PFSK-1 (cell line): Measurements from ENCODE around the gene NUDT1.

ENCODE experiments used
- POLR2AphosphoS5 ChIP-seq: IDR thresholded peaks from 2 replicates; pipeline ENCODE4 v1.6.1; 2012; ENCODE audit warnings: low read depth, mild to moderate bottlenecking, control low read depth, low read length, moderate library complexity
- SIN3A ChIP-seq: IDR thresholded peaks from 2 replicates; pipeline ENCODE4 v1.6.1; 2012; ENCODE audit warnings: mild to moderate bottlenecking, low read length, moderate library complexity, borderline replicate concordance; ENCODE audit not compliant: insufficient read depth
- TF ChIP-seq, protein P1 (sequence below), 2 experiments: IDR thresholded peaks; 2 replicates each; pipeline versions ENCODE4 v1.6.1 to v1.8.0; 2011 to 2012; ENCODE audit warnings: low read depth in 2 of 2, low read length in 2 of 2, control low read depth in 1 of 2, inconsistent platforms in 1 of 2, mild to moderate bottlenecking in 1 of 2, moderate library complexity in 1 of 2; ENCODE audit not compliant: insufficient read depth in 1 of 2

DNA sequence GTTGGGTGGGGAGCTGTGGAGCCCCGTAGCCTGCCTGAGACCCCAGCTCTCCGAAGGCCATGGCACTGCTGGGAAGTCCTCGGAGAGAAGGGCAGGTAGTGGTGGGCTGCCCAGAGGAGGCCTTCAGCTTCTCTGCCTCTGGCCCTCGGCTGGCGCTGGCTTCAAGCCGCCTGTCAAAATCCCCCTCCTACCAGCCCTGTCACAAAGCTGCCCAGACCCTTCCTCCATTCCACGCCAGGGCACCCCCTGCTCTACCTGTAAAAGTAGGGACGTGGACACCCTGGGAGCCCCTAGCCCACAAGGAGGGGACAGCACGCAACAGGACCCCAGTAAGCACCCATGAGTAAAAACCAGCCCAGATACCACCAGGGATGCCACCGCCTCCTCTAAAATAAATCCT is 40.9 kb upstream of the NUDT1 start:
- TF ChIP-seq POLR2AphosphoS5 (no peak), SIN3A (no peak)
- TF ChIP-seq, protein P1, sequence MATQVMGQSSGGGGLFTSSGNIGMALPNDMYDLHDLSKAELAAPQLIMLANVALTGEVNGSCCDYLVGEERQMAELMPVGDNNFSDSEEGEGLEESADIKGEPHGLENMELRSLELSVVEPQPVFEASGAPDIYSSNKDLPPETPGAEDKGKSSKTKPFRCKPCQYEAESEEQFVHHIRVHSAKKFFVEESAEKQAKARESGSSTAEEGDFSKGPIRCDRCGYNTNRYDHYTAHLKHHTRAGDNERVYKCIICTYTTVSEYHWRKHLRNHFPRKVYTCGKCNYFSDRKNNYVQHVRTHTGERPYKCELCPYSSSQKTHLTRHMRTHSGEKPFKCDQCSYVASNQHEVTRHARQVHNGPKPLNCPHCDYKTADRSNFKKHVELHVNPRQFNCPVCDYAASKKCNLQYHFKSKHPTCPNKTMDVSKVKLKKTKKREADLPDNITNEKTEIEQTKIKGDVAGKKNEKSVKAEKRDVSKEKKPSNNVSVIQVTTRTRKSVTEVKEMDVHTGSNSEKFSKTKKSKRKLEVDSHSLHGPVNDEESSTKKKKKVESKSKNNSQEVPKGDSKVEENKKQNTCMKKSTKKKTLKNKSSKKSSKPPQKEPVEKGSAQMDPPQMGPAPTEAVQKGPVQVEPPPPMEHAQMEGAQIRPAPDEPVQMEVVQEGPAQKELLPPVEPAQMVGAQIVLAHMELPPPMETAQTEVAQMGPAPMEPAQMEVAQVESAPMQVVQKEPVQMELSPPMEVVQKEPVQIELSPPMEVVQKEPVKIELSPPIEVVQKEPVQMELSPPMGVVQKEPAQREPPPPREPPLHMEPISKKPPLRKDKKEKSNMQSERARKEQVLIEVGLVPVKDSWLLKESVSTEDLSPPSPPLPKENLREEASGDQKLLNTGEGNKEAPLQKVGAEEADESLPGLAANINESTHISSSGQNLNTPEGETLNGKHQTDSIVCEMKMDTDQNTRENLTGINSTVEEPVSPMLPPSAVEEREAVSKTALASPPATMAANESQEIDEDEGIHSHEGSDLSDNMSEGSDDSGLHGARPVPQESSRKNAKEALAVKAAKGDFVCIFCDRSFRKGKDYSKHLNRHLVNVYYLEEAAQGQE (IDR thresholded peaks at IDR 0.05; ENCODE audit: insufficient read depth in 1 of 2, low read depth in 2 of 2, low read length in 2 of 2): no peak
